Neural cell (in vitro differentiated cells): ENCODE results near the gene DAGLA. TPM values are rescaled to one million over a fixed set of nuclear protein-coding genes. Genes with fewer than 3 reads are reported as not detected.

Experiments used
- H2AFZ ChIP-seq: fragments of 200-600, 300-800 bp; sonication (generic), shearing (Covaris generic); 2 replicates; pipeline ENCODE4 v1.6.0; 2014; ENCODE audit warnings: low read depth, mild to moderate bottlenecking, antibody characterized with exemption, low read length, moderate library complexity
- H3F3A ChIP-seq: fragments of 200-600 bp; shearing (Covaris generic); 2 replicates; pipeline ENCODE4 v1.6.1; 2016; ENCODE audit warnings: mild to moderate bottlenecking, moderate library complexity, mixed read lengths, antibody characterized with exemption, low read length; ENCODE audit not compliant: insufficient read depth, poor library complexity, severe bottlenecking
- H3K27ac ChIP-seq: fragments of 200-600, 300-800 bp; sonication (generic), shearing (Covaris generic); 2 replicates; pipeline ENCODE4 v1.5.1; 2014; ENCODE audit warnings: mild to moderate bottlenecking, low read length, moderate library complexity
- H3K27me3 ChIP-seq: fragments of 300-800, 200-600 bp; sonication (generic), shearing (Covaris generic); 2 replicates; pipeline ENCODE4 v1.6.0; 2014; ENCODE audit warnings: mild to moderate bottlenecking, low read depth, low read length, moderate library complexity; ENCODE audit not compliant: insufficient read depth
- H3K36me3 ChIP-seq: fragments of 300-800, 200-600 bp; sonication (generic), shearing (Covaris generic); 2 replicates; pipeline ENCODE4 v1.5.1; 2014; ENCODE audit warnings: mild to moderate bottlenecking, antibody characterized with exemption, low read length, moderate library complexity; ENCODE audit not compliant: insufficient read depth
- H3K4me2 ChIP-seq: fragments of 300-800, 200-600 bp; sonication (generic), shearing (Covaris generic); 2 replicates; pipeline ENCODE4 v1.6.0; 2014; ENCODE audit warnings: mild to moderate bottlenecking, low read length
- H3K4me3 ChIP-seq: fragments of 300-800, 200-600 bp; sonication (generic), shearing (Covaris generic); 2 replicates; pipeline ENCODE4 v1.5.1; 2014; ENCODE audit warnings: mild to moderate bottlenecking, low read length, moderate library complexity
- H3K79me2 ChIP-seq: fragments of 200-600 bp; shearing (Covaris generic); replicated peaks from 2 replicates; pipeline ENCODE4 v1.6.0; 2014; ENCODE audit warnings: mild to moderate bottlenecking, low read length, moderate library complexity; ENCODE audit not compliant: insufficient read depth
- H3K9ac ChIP-seq: fragments of 300-800, 200-600 bp; sonication (generic), shearing (Covaris generic); 2 replicates; pipeline ENCODE4 v1.6.1; 2016; ENCODE audit warnings: mild to moderate bottlenecking, low read length, mixed read lengths
- H3K9me2 ChIP-seq: fragments of 200-600 bp; shearing (Covaris generic); 2 replicates; pipeline ENCODE4 v1.6.1; 2016; ENCODE audit warnings: mild to moderate bottlenecking, low read length, mixed read lengths; ENCODE audit not compliant: insufficient read depth
- H3K9me3 ChIP-seq: fragments of 200-600, 300-800 bp; sonication (generic), shearing (Covaris generic); 2 replicates; pipeline ENCODE4 v1.6.1; 2016; ENCODE audit warnings: mild to moderate bottlenecking, mixed run types, low read length, moderate library complexity, mixed read lengths
- H4K20me1 ChIP-seq: fragments of 200-600 bp; shearing (Covaris generic); 2 replicates; pipeline ENCODE4 v1.6.1; 2016; ENCODE audit warnings: mild to moderate bottlenecking, mixed run types; ENCODE audit not compliant: insufficient read depth
- EP300 ChIP-seq: fragments of 450-650 bp; conservative IDR thresholded peaks from 2 replicates; pipeline ENCODE4 v1.6.1; 2014; ENCODE audit warnings: antibody characterized with exemption, mild to moderate bottlenecking, moderate library complexity; ENCODE audit not compliant: poor library complexity, severe bottlenecking
- EZH2 ChIP-seq: fragments of 200-600, 300-800 bp; shearing (Covaris generic), sonication (generic); IDR thresholded peaks from 2 replicates; pipeline ENCODE4 v1.6.1; 2014; ENCODE audit warnings: antibody characterized with exemption, low read length, borderline replicate concordance, mild to moderate bottlenecking; ENCODE audit not compliant: insufficient read depth, poor library complexity, severe bottlenecking
- MXI1 ChIP-seq: fragments of 450-650 bp; conservative IDR thresholded peaks from 2 replicates; pipeline ENCODE4 v1.6.1; 2014; ENCODE audit warnings: antibody characterized with exemption, mild to moderate bottlenecking; ENCODE audit not compliant: poor library complexity, severe bottlenecking
- POLR2AphosphoS5 ChIP-seq: IDR thresholded peaks from 2 replicates; pipeline ENCODE4 v1.6.1; 2012
- RAD21 ChIP-seq: fragments of 450-650 bp; conservative IDR thresholded peaks from 2 replicates; pipeline ENCODE4 v1.6.1; 2014; ENCODE audit warnings: antibody characterized with exemption, mild to moderate bottlenecking, moderate library complexity
- REST ChIP-seq: IDR thresholded peaks from 2 replicates; pipeline ENCODE4 v1.6.1; 2012; ENCODE audit warnings: borderline replicate concordance
- SMC3 ChIP-seq: fragments of 450-650 bp; conservative IDR thresholded peaks from 2 replicates; pipeline ENCODE4 v1.6.1; 2014; ENCODE audit warnings: antibody characterized with exemption, mild to moderate bottlenecking, moderate library complexity; ENCODE audit not compliant: poor library complexity
- TAF1 ChIP-seq: IDR thresholded peaks from 2 replicates; pipeline ENCODE4 v1.6.1; 2012; ENCODE audit warnings: low read depth
- polyA plus RNA-seq: library from polyadenylated mRNA; depleted of rRNA; stranded (reverse); fragments of >200 nt; gene quantifications from 2 replicates; pipeline ENCODE4 v1.2.3, GENCODE V29; 2014
- TF ChIP-seq, protein P1 (sequence below): fragments of 450-650 bp; IDR thresholded peaks from 2 replicates; pipeline ENCODE4 v1.5.1; 2014; ENCODE audit warnings: antibody characterized with exemption, mild to moderate bottlenecking, moderate library complexity; ENCODE audit not compliant: poor library complexity, severe bottlenecking

Gene DAGLA
- polyA plus RNA-seq, 1 donor from 2014 or later = 4.5 TPM

- no peaks in the 10 kb centered on the region for H3K36me3 ChIP-seq
- TF ChIP-seq TAF1 (no peak), REST (peak; percentile 14)
- H3K9me2 ChIP-seq = no peaks in the 10 kb centered on the region
- peak overlapping the region; percentile 84 for H3K4me3 ChIP-seq
- H4K20me1 ChIP-seq = no peaks in the 10 kb centered on the region
- peak overlapping the region; percentile 95 for H3K27ac ChIP-seq
- peaks cover 29% of the 10 kb centered on the region for H3K79me2 ChIP-seq
- H3K4me2 ChIP-seq = peak overlapping the region; percentile 81
- H2AFZ ChIP-seq = peak overlapping the region; percentile 48
- no peaks in the 10 kb centered on the region for H3K9me3 ChIP-seq
- no peaks in the 10 kb centered on the region for H3F3A ChIP-seq
- peak overlapping the region; percentile 92 for H3K9ac ChIP-seq
- no peaks in the 10 kb centered on the region for H3K27me3 ChIP-seq
Measured at GRCh38 chr11:61791737-61792309, 111.6 kb downstream of the DAGLA start.

GRCh38 chr11:61792310-61793082 lies 112.3 kb downstream of the DAGLA start, which contains the start of the genes FEN1 and TMEM258:
Gene FEN1 (plus strand): TSS chr11:61792911. CDS start chr11:61795362, 2,451 bp downstream.
Gene TMEM258 (minus strand): TSS chr11:61792599. CDS start chr11:61792558, 41 bp downstream.
- Histone ChIP-seq H3K27ac (peak within 1 kb of the TSS; percentile 95), H3K9me2 (no peaks in the 10 kb centered on the region), H3K79me2 (peaks cover 29% of the 10 kb centered on the region), H3F3A (no peaks in the 10 kb centered on the region), H4K20me1 (no peaks in the 10 kb centered on the region), H3K9me3 (no peaks in the 10 kb centered on the region), H3K27me3 (no peaks in the 10 kb centered on the region), H3K9ac (peak within 1 kb of the TSS; percentile 92), H3K4me2 (peak within 1 kb of the TSS; percentile 90), H3K36me3 (no peaks in the 10 kb centered on the region), H2AFZ (peak within 1 kb of the TSS; percentile 48), H3K4me3 (peak within 1 kb of the TSS; percentile 84)
- peak; percentile 81 for TF ChIP-seq TAF1
- no peak for TF ChIP-seq SMC3
- peak; percentile 41 for TF ChIP-seq REST
- TF ChIP-seq EZH2 = no peak
- TF ChIP-seq RAD21 = no peak
- TF ChIP-seq, protein P1, sequence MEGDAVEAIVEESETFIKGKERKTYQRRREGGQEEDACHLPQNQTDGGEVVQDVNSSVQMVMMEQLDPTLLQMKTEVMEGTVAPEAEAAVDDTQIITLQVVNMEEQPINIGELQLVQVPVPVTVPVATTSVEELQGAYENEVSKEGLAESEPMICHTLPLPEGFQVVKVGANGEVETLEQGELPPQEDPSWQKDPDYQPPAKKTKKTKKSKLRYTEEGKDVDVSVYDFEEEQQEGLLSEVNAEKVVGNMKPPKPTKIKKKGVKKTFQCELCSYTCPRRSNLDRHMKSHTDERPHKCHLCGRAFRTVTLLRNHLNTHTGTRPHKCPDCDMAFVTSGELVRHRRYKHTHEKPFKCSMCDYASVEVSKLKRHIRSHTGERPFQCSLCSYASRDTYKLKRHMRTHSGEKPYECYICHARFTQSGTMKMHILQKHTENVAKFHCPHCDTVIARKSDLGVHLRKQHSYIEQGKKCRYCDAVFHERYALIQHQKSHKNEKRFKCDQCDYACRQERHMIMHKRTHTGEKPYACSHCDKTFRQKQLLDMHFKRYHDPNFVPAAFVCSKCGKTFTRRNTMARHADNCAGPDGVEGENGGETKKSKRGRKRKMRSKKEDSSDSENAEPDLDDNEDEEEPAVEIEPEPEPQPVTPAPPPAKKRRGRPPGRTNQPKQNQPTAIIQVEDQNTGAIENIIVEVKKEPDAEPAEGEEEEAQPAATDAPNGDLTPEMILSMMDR = peak; percentile 40
- peak; percentile 81 for TF ChIP-seq POLR2AphosphoS5
- peak; percentile 89 for TF ChIP-seq MXI1
- peak; percentile 45 for TF ChIP-seq EP300
